Mesodermal cell (in vitro differentiated cells): ENCODE results near the gene PBX1.
"Not testable (repeated sequence)": the region's sequence is repeated elsewhere in the genome, so short reads cannot be mapped to it uniquely, and the experiment has no call there.

Experiments
- H3K27ac ChIP-seq: 2 replicates; pipeline ENCODE4 v1.7.0; 2013; ENCODE audit warnings: mild to moderate bottlenecking, low read depth, low read length, moderate library complexity; ENCODE audit not compliant: severe bottlenecking
- H3K36me3 ChIP-seq: 2 replicates; pipeline ENCODE4 v1.7.1; 2013; ENCODE audit warnings: mild to moderate bottlenecking, low read length, moderate library complexity; ENCODE audit not compliant: control insufficient read depth, insufficient read depth
- H3K4me1 ChIP-seq: one replicate; pipeline ENCODE4 v1.7.1; 2013; ENCODE audit warnings: mild to moderate bottlenecking, low read length; ENCODE audit not compliant: insufficient read depth, control insufficient read depth, poor library complexity, severe bottlenecking
- H3K4me3 ChIP-seq: 2 replicates; pipeline ENCODE4 v1.7.0; 2013; ENCODE audit warnings: low read length, control low read depth, mild to moderate bottlenecking; ENCODE audit not compliant: insufficient read depth, poor library complexity, severe bottlenecking; ENCODE audit errors: extremely low read depth
- H3K9me3 ChIP-seq: 2 replicates; pipeline ENCODE4 v1.7.1; 2013; ENCODE audit warnings: mild to moderate bottlenecking, low read length, moderate library complexity; ENCODE audit not compliant: control insufficient read depth
- WGBS, 2 experiments: methylation state at CpG; one replicate each; pipeline ENCODE4 v1.1.5; 2013; ENCODE audit warnings: missing lambda C conversion rate in 2 of 2; ENCODE audit not compliant: insufficient coverage in 2 of 2; 5-methylcytosine and 5-hydroxymethylcytosine counted together

Gene PBX1

DNA sequence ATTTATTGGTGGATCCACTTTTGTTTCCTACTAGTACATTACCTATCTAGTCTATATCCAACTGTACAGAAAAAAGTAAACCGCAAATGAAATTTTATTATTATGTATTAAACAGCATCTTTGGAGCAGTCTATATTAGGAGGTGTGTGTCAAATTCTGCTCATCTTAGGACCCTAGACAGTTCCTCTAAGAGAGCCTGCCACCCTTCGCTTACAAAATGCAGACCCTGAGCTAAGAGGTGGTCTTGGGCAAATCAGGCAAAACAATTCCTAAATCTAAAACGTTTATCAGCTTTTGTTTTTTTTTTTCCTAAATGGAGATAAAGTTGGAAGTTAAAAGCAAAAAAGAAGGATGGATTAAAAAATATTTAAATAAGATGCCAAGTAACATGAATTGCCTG is 85.3 kb downstream of the PBX1 start:
- no peak overlapping the region for H3K27ac ChIP-seq
- H3K4me1 ChIP-seq, result peaks cover 29% of the 10 kb centered on the region
- H3K4me3 ChIP-seq, result no peak overlapping the region
- H3K9me3 ChIP-seq, result no peaks in the 10 kb centered on the region
- H3K36me3 ChIP-seq, result peaks cover 12% of the 10 kb centered on the region
- WGBS, 2 experiments, result 100% methylated on average over 1 of the region's 3 CpGs

DNA sequence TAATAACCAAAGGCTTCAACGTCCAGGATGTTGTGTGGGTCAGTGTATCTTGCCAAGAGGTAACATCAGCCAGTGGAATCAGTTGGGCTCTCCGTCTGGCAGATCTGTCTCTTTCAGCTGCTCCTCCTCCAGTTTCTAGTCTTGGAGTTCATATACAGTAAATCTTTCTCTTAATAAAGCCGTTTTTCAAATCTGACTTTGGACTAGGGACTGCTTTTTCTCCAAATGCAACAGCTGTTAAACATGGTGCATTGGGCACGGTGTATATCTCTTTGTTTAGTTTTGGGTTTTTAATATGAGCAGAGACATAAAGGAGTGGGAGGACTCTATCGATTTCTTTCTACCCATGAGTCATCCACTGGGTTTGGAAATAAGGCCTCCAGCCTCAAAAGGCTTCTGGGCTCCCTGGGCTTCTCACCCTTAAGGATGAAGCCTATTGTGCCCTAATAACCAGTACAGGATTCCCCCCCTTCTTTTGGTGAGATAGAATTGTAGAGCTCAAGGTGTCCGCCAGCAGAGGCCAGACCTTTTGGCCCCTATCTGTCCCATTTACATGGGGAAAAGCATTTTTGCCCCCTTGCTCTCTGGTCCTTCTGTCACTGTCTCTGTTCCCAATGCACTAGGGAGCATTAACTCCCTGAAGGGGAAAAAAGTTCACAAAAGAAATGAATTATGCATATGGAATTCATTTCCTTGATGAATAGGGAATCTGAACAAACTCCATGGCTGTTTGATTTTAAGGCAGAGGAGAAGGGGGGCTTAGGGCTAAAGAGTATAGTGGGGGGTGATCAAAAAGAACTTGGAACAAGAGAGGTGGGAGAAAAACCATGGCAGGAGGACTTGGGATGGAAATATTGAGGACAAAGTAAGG is 86.0 kb downstream of the PBX1 start:
- Histone ChIP-seq H3K4me3 (no peak overlapping the region), H3K27ac (no peak overlapping the region), H3K9me3 (no peaks in the 10 kb centered on the region)

DNA sequence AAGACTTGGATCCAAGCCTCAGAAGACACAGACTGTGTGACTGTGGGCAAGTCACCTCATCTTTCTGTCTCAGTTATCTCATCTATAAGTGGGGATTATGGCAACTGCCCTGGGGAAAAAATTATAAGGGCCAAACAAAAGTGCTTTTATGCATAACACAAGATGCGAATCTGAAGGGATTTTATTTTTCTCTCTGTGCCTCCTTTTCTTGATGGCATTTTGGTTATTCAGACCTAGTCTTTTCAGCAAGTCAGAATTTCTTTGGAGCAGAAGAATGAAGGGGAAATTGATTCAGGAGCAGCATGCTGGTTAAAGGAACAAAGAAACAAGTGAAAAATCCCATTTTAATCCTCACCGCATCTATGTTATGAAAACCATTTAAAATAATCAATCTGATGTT is 86.9 kb downstream of the PBX1 start:
- H3K9me3 ChIP-seq, result no peaks in the 10 kb centered on the region
- H3K4me3 ChIP-seq, result no peak overlapping the region
- H3K36me3 ChIP-seq, result peaks cover 12% of the 10 kb centered on the region
- no peak overlapping the region for H3K27ac ChIP-seq
- peaks cover 36% of the 10 kb centered on the region for H3K4me1 ChIP-seq
- 100% methylated on average over 1 of the region's 2 CpGs for WGBS, 2 experiments

More for the DNA sequence above, 86.0 kb downstream of the PBX1 start:
- Histone ChIP-seq H3K4me1 (peaks cover 29% of the 10 kb centered on the region), H3K36me3 (peaks cover 12% of the 10 kb centered on the region)
- WGBS, 2 experiments, result 61 to 80% methylated on average over 3 to 4 of the region's 6 CpGs

DNA sequence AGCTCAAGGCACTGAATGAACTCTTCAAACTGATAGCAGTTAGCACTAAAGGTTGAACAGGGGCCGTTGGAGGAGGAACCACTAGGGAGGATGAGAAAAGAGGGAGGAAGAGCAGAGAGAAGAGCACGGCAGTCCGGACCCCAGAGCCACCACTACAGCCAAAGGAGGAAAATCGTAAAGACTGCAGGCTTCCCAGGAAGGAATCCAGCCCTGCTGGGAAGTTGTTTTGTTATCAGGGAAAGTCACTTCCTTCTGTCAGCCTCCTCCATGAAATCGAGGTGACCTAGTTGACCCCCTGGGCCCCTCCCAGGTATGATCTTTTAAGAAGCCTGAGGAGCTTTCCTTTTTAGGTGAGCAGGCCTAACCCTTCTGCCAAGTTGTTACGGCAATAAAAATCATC is 88.2 kb downstream of the PBX1 start:
- Histone ChIP-seq H3K27ac (no peak overlapping the region), H3K4me3 (no peak overlapping the region), H3K4me1 (peaks cover 35% of the 10 kb centered on the region), H3K36me3 (peaks cover 9% of the 10 kb centered on the region), H3K9me3 (no peaks in the 10 kb centered on the region)
- 24 to 53% methylated on average over 3 to 4 of the region's 6 CpGs for WGBS, 2 experiments

DNA sequence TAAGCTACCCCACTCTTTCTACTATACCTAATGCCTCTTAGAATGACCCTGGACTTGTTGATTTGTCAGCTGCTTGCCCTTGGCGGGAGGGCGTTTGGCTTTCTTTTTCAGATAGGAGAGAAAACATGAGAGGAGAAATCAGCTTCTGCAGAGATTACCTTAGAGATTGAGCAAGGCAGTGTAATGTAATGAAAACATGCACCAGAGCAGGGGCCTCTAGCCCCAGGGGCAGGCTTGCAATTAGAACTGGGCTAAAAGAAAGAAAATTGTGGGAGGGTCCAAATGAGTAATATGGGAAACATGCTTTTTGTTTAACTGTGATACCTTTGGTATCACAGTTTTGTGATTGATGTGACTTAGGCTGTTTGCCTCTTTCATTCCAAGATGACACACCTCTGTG is 89.7 kb downstream of the PBX1 start:
- WGBS, 2 experiments, result 69 to 78% methylated on average over 2 of the region's 2 CpGs
- peaks cover 35% of the 10 kb centered on the region for H3K4me1 ChIP-seq

DNA sequence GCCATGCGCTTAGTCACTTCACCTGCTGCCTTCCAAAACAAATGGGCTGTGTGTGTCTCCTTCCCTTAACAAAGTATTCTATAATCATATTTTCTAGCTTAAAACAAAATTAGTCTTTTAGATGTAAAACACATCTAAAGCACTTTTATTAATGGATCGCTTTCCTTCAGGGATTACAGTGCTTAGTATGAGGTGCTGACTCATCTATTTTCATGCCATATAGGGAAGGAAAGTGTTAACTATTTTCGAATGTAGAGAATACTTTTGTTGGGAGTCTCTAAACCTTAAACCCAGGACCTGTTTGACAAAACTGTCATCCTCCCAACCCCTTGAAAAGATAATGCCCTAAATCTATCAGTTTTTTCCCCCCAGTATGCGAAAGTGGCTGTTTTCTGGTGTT is 90.2 kb downstream of the PBX1 start:
- H3K27ac ChIP-seq, result peak overlapping the region; percentile 36
- 100% methylated on average over 1 of the region's 4 CpGs; no CpG with 5 or more reads in 1 of the 2 experiments for whole genome bisulfite sequencing, 2 experiments

More for the DNA sequence above, 89.7 kb downstream of the PBX1 start:
- peaks cover 3% of the 10 kb centered on the region for H3K36me3 ChIP-seq
- no peak overlapping the region for H3K4me3 ChIP-seq
- peak overlapping the region; percentile 36 for H3K27ac ChIP-seq
- no peaks in the 10 kb centered on the region for H3K9me3 ChIP-seq

DNA sequence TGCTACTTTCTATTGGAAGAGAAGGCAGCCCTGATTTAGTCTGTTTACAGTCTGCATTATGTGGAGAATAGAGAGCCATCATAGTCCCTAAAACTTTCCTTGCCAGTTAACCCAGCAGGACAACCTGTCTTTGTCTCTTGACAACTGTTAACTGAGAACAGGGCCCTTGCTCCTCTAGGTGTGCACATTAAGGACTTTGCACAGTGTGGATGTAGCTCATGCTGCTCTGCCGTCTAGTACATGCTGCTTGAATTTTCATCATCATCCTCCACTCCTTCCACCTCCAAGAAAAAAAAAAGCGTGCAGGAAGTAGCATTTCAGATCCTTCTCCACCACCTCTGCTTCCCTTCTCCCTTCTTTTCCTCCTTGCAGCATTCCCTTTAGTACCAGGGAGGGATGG is 91.5 kb downstream of the PBX1 start:
- Histone ChIP-seq H3K4me1 (peaks cover 33% of the 10 kb centered on the region), H3K4me3 (no peak overlapping the region), H3K27ac (no peak overlapping the region), H3K36me3 (peaks cover 3% of the 10 kb centered on the region), H3K9me3 (no peaks in the 10 kb centered on the region)
- 83 to 86% methylated on average over 1 of the region's 2 CpGs for WGBS, 2 experiments

More for the DNA sequence above, 90.2 kb downstream of the PBX1 start:
- H3K36me3 ChIP-seq, result peaks cover 3% of the 10 kb centered on the region
- no peaks in the 10 kb centered on the region for H3K9me3 ChIP-seq
- H3K4me3 ChIP-seq, result no peak overlapping the region
- H3K4me1 ChIP-seq, result peaks cover 35% of the 10 kb centered on the region

DNA sequence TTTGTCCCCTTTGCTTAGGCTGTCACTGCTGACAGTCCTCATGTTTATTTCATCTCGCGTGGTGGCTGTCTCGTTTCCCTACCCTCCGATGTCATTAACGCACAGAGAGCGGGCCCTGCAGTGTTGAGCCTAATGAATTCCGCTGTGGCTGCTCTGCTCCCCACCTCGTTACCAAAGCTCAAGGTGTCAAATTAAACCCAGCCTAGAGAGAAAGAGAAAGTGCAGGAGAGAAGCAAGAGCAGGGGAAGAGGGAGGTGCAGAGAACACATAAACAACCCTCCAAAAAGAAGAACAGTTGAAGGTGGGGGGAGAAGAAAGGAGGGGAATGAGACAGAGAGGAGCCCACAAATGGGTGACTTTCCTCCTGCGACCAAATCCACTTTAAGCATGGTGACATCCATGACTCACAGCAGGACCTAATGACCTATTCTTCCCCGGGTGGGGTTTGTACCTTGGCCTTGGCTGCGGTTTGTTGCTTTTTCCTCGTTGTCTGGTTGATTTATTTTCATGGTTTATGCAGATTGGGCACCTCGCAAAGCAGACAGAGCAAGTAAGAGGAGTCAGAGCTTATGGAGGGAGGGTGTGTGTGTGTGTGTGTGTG is 92.5 kb downstream of the PBX1 start:
- H3K36me3 ChIP-seq, result no peaks in the 10 kb centered on the region
- peaks cover 32% of the 10 kb centered on the region for H3K4me1 ChIP-seq
- 54 to 82% methylated on average over 4 to 6 of the region's 13 CpGs for WGBS, 2 experiments
- H3K9me3 ChIP-seq, result no peaks in the 10 kb centered on the region
- no peak overlapping the region for H3K4me3 ChIP-seq
- no peak overlapping the region for H3K27ac ChIP-seq

DNA sequence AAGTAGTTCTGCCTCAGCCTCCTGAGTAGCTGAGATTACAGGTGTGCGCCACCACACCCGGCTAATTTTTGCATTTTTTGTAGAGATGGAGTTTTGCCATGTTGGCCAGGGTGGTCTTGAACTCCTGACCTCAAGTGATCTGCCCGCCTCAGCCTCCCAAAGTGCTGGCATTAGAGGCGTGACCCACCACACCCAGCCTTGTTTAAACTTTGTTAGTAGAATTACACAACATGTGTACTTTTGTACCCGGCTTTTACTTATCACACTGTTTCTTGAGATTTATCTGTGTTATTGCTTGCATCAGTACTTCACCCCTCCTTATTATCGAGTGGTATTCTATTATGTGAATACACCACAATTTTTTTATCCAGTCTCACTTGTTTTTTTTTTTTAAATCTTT is 94.0 kb downstream of the PBX1 start:
- 89% methylated on average over 3 of the region's 6 CpGs; no CpG with 5 or more reads in 1 of the 2 experiments for WGBS, 2 experiments
- not testable (repeated sequence) for H3K4me3 ChIP-seq, H3K27ac ChIP-seq, H3K36me3 ChIP-seq, H3K9me3 ChIP-seq
- peaks cover 25% of the 10 kb centered on the region for H3K4me1 ChIP-seq

DNA sequence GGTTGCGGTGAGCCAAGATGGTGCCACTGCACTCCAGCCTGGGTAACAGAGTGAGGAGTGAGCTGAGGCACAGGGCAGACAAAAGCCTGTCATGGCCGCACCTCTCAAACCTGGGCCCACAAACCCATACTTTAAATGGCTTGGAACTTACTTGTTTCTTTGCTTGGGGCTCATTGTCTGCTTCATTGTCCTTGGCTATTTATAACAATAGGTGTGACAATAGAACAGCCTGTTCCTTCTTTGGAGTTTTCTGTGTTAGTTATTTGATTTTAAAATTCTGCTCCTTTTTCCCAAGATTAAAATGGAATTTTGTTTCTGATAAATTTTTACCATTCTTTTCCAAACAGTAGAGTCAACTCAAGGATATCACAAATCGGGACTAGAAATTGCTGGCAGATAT is 94.7 kb downstream of the PBX1 start:
- peaks cover 17% of the 10 kb centered on the region for H3K4me1 ChIP-seq
- H3K36me3 ChIP-seq, result no peaks in the 10 kb centered on the region
- no peak overlapping the region for H3K4me3 ChIP-seq
- H3K27ac ChIP-seq, result no peak overlapping the region
- no peaks in the 10 kb centered on the region for H3K9me3 ChIP-seq
- 92 to 95% methylated on average over 2 of the region's 3 CpGs for WGBS, 2 experiments

DNA sequence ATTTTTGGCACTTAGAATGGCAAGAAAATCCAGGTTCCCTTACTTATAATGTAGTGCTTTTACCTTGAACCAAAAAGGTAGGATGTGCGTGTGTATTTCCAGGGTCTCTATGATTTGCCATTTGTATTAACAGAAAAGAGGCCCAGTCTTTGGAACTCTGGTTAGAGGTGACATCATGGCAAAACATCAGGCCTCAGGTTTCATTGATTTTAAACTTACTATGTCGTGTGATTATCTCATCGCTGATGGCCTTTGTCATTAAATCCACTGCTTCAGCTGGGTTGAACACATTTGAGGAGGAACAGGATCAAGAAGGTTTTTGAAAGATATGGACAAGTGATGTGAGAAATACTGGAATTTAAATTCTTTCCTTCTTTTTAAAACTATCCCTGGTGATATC is 95.2 kb downstream of the PBX1 start:
- Histone ChIP-seq H3K36me3 (no peaks in the 10 kb centered on the region), H3K4me1 (peaks cover 14% of the 10 kb centered on the region), H3K27ac (no peak overlapping the region), H3K9me3 (no peaks in the 10 kb centered on the region), H3K4me3 (no peak overlapping the region)
- 50 to 78% methylated on average over 1 to 3 of the region's 3 CpGs for WGBS, 2 experiments
